B cell (primary cell): ENCODE results near the gene EHBP1. TPM values are rescaled to one million over a fixed set of nuclear protein-coding genes. Genes with fewer than 3 reads are reported as not detected.

Experiments used
- ATAC-seq: fragments of 200-7000 bp; cut with Tn5 transposase; one replicate; pipeline ENCODE4 v1.10.0; 2021; ENCODE audit warnings: low read depth, mild to moderate bottlenecking, moderate number of reproducible peaks, moderate library complexity
- CTCF ChIA-PET: fragments of 350-600 bp; sonication (Branson Sonifier 250); formaldehyde crosslinking; loops from one replicate; lab custom pipeline; 2021; ENCODE audit warnings: antibody characterized with exemption, inconsistent platforms; lab: Charles Lee
- POLR2A ChIA-PET: fragments of 350-600 bp; sonication (Branson Sonifier 250); formaldehyde crosslinking; loops from one replicate; lab custom pipeline; 2021; ENCODE audit warnings: antibody characterized with exemption; lab: Charles Lee
- DNase-seq: peaks from one replicate; pipeline ENCODE4 v3.0.0; 2013
- H2AFZ ChIP-seq: 2 replicates; pipeline ENCODE4 v1.6.1; 2012; ENCODE audit warnings: mild to moderate bottlenecking, low read depth, low read length; ENCODE audit not compliant: insufficient read depth, poor library complexity, severe bottlenecking
- H3K27ac ChIP-seq, 2 donors: 1 replicate in 1 of 2; 2 replicates in 1 of 2; pipeline ENCODE4 v1.5.1; 2012 to 2013; ENCODE audit warnings: low read length in 2 of 2, mild to moderate bottlenecking in 2 of 2, moderate library complexity in 1 of 2
- H3K27me3 ChIP-seq, 4 experiments: fragments of 200-600 bp in 1 of 4; sonication (generic) in 1 of 4; replicated peaks in 1 of 4; 1 replicate in 2 of 4; 2 replicates in 2 of 4; pipeline versions ENCODE4 v1.6.1 to v1.7.0; 2013 to 2016; ENCODE audit warnings: low read length in 3 of 4, mild to moderate bottlenecking in 2 of 4, mixed read lengths in 1 of 4, moderate library complexity in 1 of 4; ENCODE audit not compliant: insufficient read depth in 4 of 4, control insufficient read depth in 3 of 4; ENCODE audit errors: control extremely low read depth in 1 of 4
- H3K36me3 ChIP-seq, 2 experiments: replicated peaks in 1 of 2; 1 replicate in 1 of 2; 2 replicates in 1 of 2; pipeline versions ENCODE4 v1.6.1 to v1.7.1; 2013; ENCODE audit warnings: low read length in 1 of 2; ENCODE audit not compliant: insufficient read depth in 2 of 2, control insufficient read depth in 1 of 2; ENCODE audit errors: control extremely low read depth in 1 of 2, extremely low read depth in 1 of 2
- H3K4me1 ChIP-seq, 2 donors: fragments of 200-600 bp in 1 of 2; sonication (generic) in 1 of 2; 1 replicate in 1 of 2; 2 replicates in 1 of 2; pipeline versions ENCODE4 v1.5.1 to v1.6.1; 2013 to 2017; ENCODE audit warnings: low read length in 2 of 2; ENCODE audit not compliant: control insufficient read depth in 2 of 2, insufficient read depth in 2 of 2
- H3K4me2 ChIP-seq: replicated peaks from 2 replicates; pipeline ENCODE3; 2012; ENCODE audit warnings: mild to moderate bottlenecking, low read depth, low read length; ENCODE audit not compliant: poor library complexity, severe bottlenecking
- H3K4me3 ChIP-seq, 5 experiments: fragments of 200-600 bp in 1 of 5; sonication (generic) in 1 of 5; 1 replicate in 3 of 5; 2 replicates in 2 of 5; pipeline versions ENCODE4 v1.5.1 to v1.7.0; 2011 to 2016; ENCODE audit warnings: low read length in 4 of 5, mild to moderate bottlenecking in 4 of 5, low read depth in 2 of 5, control low read depth in 1 of 5, moderate library complexity in 1 of 5; ENCODE audit not compliant: insufficient read depth in 1 of 5; ENCODE audit errors: control extremely low read depth in 1 of 5, extremely low read depth in 1 of 5
- H3K79me2 ChIP-seq: fragments of 200-600 bp; sonication (generic); one replicate; pipeline ENCODE4 v1.6.0; 2016; ENCODE audit warnings: low read length; ENCODE audit not compliant: control insufficient read depth, insufficient read depth
- H3K9ac ChIP-seq: fragments of 200-600 bp; sonication (generic); 2 replicates; pipeline ENCODE4 v1.6.1; 2017; ENCODE audit warnings: mild to moderate bottlenecking, low read length, moderate library complexity
- H3K9me3 ChIP-seq, 3 donors: one replicate each; pipeline versions ENCODE4 v1.6.1 to v1.7.1; 2013; ENCODE audit warnings: low read length in 2 of 3; ENCODE audit not compliant: control insufficient read depth in 2 of 3, insufficient read depth in 1 of 3; ENCODE audit errors: control extremely low read depth in 1 of 3
- H4K20me1 ChIP-seq: 2 replicates; pipeline ENCODE4 v1.6.0; 2012; ENCODE audit warnings: mild to moderate bottlenecking, low read length; ENCODE audit not compliant: insufficient read depth, control insufficient read depth, poor library complexity, severe bottlenecking
- H3K27ac Mint-ChIP-seq: one replicate; pipeline ENCODE4 v1.8.0; 2021; ENCODE audit warnings: mixed read lengths
- H3K27me3 Mint-ChIP-seq: one replicate; pipeline ENCODE4 v1.8.0; 2021; ENCODE audit warnings: mixed read lengths
- H3K4me1 Mint-ChIP-seq: one replicate; pipeline ENCODE4 v1.8.0; 2021; ENCODE audit warnings: mixed read lengths
- H3K4me3 Mint-ChIP-seq: one replicate; pipeline ENCODE4 v1.8.0; 2021; ENCODE audit warnings: mixed read lengths
- H3K9me3 Mint-ChIP-seq: one replicate; pipeline ENCODE4 v1.8.0; 2022; ENCODE audit warnings: mixed read lengths; ENCODE audit not compliant: insufficient read depth
- EZH2 ChIP-seq: IDR thresholded peaks from 2 replicates; pipeline ENCODE4 v1.6.1; 2012; ENCODE audit warnings: borderline replicate concordance, low read depth, mild to moderate bottlenecking, moderate library complexity, low read length; ENCODE audit not compliant: insufficient read depth, poor library complexity, severe bottlenecking
- WGBS: methylation state at CpG from one replicate; pipeline ENCODE4 v1.1.5; 2013; ENCODE audit warnings: missing lambda C conversion rate; ENCODE audit not compliant: insufficient coverage; 5-methylcytosine and 5-hydroxymethylcytosine counted together
- intact Hi-C: fragments of 100-400 bp; cut with micrococcal nuclease; formaldehyde crosslinking; loops from one replicate; pipeline ENCODE4 v1.10.0; 2022
- polyA plus RNA-seq: library from polyadenylated mRNA; depleted of rRNA; stranded (reverse); fragments of >200 nt; gene quantifications from 2 replicates; pipeline ENCODE4 v1.2.3, GENCODE V29; 2012
- total RNA-seq, 2 donors: library from RNA; stranded (reverse); fragments of 120-200 nt in 1 of 2; gene quantifications; 1 replicate in 1 of 2; 2 replicates in 1 of 2; pipeline versions ENCODE4 v1.2.3 to v1.2.4, GENCODE V29; 2013 to 2022
- TF ChIP-seq, protein P1 (sequence below): fragments of 200-600 bp; IDR thresholded peaks from one replicate; pipeline ENCODE4 v1.8.0; 2022; ENCODE audit warnings: antibody characterized with exemption, mild to moderate bottlenecking

Gene EHBP1
- total and polyA plus RNA-seq, 2 donors (not counting 1 experiment from before 2014, with no cell fraction given): 8.8 to 34.7 TPM

DNA sequence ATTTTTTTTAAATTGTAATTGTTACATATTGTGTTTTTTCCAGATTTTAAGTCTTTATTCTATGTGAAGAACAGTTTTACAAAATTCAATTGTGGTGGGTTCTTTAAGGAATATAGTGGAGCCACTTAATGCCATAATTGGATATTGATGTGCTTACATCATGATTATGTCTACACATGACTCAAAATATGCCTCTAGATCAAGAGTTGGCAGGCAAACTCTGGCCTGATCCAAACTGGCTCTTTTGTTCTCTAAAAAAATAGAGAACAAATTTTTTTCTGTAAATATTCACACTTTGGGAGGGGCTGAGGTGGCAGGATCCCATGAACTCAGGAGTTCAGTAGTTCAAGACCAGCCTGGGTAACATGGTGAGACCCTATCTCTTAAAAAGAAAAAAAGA, 8.3 kb downstream of the EHBP1 start:
- no peaks in the 10 kb centered on the region for H3K9me3 ChIP-seq
- H2AFZ ChIP-seq: no peak overlapping the region
- Mint-ChIP-seq H3K27me3 (no peaks in the 10 kb centered on the region), H3K27ac (no peak overlapping the region), H3K9me3 (no peaks in the 10 kb centered on the region), H3K4me1 (peaks cover 6% of the 10 kb centered on the region), H3K4me3 (no peak overlapping the region)
- H4K20me1 ChIP-seq: no peaks in the 10 kb centered on the region
- DNase-seq (no peak), ATAC-seq (no peak)
- H3K9ac ChIP-seq: no peak overlapping the region
- H3K4me2 ChIP-seq: no peak overlapping the region
- H3K4me1 ChIP-seq: no peaks in the 10 kb centered on the region
- intact Hi-C loops: no loop called here
- peaks cover 9% of the 10 kb centered on the region for H3K79me2 ChIP-seq
- no peak overlapping the region for H3K27ac ChIP-seq
- H3K27me3 ChIP-seq: no peaks in the 10 kb centered on the region
- TF ChIP-seq, protein P1, sequence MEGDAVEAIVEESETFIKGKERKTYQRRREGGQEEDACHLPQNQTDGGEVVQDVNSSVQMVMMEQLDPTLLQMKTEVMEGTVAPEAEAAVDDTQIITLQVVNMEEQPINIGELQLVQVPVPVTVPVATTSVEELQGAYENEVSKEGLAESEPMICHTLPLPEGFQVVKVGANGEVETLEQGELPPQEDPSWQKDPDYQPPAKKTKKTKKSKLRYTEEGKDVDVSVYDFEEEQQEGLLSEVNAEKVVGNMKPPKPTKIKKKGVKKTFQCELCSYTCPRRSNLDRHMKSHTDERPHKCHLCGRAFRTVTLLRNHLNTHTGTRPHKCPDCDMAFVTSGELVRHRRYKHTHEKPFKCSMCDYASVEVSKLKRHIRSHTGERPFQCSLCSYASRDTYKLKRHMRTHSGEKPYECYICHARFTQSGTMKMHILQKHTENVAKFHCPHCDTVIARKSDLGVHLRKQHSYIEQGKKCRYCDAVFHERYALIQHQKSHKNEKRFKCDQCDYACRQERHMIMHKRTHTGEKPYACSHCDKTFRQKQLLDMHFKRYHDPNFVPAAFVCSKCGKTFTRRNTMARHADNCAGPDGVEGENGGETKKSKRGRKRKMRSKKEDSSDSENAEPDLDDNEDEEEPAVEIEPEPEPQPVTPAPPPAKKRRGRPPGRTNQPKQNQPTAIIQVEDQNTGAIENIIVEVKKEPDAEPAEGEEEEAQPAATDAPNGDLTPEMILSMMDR: no peak
- TF ChIP-seq EZH2: no peak
- H3K36me3 ChIP-seq: no peaks in the 10 kb centered on the region
- POLR2A ChIA-PET: no interaction called here
- CTCF ChIA-PET: no interaction called here
- no peak overlapping the region for H3K4me3 ChIP-seq

DNA sequence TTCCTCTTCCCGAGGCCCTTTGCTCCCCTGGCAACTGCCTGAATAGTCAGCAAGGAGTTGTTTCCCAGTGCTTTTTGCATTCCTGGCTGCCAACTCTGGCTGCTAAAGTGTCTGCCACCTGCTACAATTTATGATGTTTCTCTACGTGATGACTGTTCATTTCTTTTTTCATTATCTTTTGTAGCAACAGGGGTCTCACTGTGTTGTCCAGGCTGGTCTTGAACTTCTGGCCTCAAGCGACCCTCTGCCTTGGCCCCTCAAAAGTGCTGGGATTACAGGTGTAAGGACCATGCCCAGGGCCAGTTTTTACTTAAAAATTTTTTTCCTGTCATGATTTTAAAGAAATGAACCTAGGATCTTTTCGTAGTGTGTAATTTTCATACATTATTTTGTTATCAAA, 11.3 kb downstream of the EHBP1 start:
- DNase-seq (no peak), ATAC-seq (no peak)
- Histone ChIP-seq H2AFZ (no peak overlapping the region), H3K79me2 (peaks cover 7% of the 10 kb centered on the region), H3K27me3 (no peaks in the 10 kb centered on the region), H3K36me3 (no peaks in the 10 kb centered on the region), H3K9me3 (no peaks in the 10 kb centered on the region), H3K4me2 (no peak overlapping the region), H3K9ac (no peak overlapping the region), H3K4me3 (no peak overlapping the region), H3K27ac (no peak overlapping the region), H3K4me1 (no peaks in the 10 kb centered on the region), H4K20me1 (no peaks in the 10 kb centered on the region)
- CTCF ChIA-PET: no interaction called here
- H3K9me3 Mint-ChIP-seq: no peaks in the 10 kb centered on the region
- POLR2A ChIA-PET: no interaction called here
- H3K4me3 Mint-ChIP-seq: no peak overlapping the region
- intact Hi-C loops: no loop called here
- H3K27ac Mint-ChIP-seq: no peak overlapping the region
- H3K4me1 Mint-ChIP-seq: peaks cover 5% of the 10 kb centered on the region
- TF ChIP-seq, protein P1: no peak
- H3K27me3 Mint-ChIP-seq: no peaks in the 10 kb centered on the region
- 91% methylated on average over 3 of the region's 4 CpGs for WGBS
